Measurements from ENCODE around the gene KLK3.

- no peak for TF ChIP-seq CTCF (IDR thresholded peaks at IDR 0.05; ENCODE audit: low read length)
- TF ChIP-seq EZH2 (IDR thresholded peaks at IDR 0.05; ENCODE audit: borderline replicate concordance, low read length) = no peak
Observed at GRCh38 chr19:50818859-50819472, 35.7 kb upstream of the KLK3 start.
